ENCODE data around the gene STING1.
"Not testable (repeated sequence)": the region's sequence is repeated elsewhere in the genome, so short reads cannot be mapped to it uniquely, and the experiment has no call there.

STING1 gene

DNA sequence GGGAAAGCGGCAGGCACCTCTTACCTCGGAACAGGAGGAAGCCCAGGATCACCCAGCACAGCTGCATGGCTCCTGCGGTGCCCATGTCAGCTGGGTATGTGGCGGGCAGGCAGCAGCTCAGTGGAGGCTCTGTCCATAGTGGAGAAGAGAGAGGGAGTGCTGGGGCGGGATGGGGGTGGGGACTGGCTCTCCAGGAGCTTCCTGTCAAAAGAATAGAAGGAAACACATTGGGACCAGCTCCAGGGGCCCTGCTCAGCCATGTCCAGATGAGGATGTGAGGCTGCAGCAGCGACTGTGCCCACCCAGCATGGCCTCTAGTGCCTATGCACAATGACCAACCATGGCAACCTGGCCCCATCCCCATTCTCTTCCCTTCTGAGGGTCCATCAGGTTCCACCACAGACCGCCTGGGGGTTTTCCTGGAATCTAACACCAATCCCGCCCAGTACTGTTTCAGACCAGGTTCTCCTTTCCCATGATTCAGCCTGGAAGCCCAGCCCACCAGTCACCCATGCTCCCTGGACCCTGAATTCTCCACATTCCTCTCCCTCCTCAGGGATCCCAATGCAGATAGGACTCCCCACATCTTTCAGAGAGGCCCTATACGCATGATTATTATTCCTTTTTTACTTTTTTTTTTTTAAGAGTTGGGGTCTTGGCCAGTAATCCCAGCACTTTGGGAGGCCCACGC is 19.8 kb downstream of the STING1 start, which contains the start of gene ECSCR:
Gene ECSCR (minus strand): TSS at position 158 of the 691 bp plus-strand sequence. CDS start 73 bp downstream, at position 85.
- peak; percentile 48 for DNase-seq

DNA sequence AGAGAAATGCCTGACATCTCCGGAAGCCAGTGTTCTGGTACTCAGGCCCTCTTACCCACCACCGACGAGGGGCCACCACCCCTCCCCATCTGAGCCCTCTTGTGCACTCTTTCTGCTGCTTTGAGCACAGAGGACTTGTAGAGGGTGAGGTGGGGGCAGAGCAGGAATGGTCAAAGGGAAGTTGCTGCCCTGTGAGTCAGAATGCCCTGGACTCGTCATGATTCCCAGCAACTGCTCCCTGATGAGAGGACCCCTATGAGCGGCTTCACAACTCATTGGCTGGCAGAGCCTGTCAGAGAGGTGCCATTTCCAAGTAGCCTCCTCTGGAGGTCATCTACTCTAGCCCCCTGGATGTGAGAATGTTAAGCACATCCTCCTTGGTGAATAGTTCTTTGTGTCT is 20.9 kb downstream of the STING1 start:
- DNase-seq: peak; percentile 54

DNA sequence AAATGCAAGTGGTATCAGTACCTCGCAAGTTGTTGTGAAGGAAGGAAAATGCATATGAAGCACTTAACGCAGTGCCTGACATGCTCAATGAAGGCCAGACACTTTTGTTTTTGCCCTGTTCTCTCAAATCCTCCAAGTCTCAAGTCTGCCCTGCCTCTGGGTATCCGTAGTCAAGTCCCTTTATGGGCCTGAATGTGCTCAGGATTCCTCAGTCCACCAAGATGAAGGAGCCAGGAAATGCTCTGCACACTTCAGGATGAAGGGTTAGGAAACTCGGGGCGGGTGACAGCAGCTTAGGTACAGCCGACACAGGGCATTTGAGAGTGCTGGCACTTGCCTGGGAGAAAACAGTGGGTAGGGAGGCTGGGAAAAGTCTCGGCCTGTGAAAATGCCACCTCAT is 21.4 kb downstream of the STING1 start:
- no peak for DNase-seq

DNA sequence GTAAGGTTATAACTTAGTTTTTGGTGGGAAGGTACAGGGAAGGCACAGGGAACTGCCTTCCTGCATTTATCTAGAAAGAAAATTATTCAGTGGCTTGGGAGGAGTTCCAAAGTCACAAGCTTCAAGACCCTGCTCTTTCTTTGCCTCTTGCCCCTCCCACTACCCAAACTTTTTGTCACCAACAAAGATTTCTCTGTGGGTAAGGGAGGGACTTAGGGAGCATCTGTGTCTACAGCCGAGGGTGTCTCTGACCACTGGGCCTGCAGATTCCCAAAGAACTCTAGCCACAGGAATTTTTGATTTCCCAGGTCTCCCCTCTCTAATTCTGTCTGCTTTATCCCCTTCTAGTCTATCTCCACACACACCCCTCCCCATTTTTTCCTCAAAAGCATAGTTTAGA is 22.1 kb downstream of the STING1 start:
- DNase-seq: peak; percentile 50

DNA sequence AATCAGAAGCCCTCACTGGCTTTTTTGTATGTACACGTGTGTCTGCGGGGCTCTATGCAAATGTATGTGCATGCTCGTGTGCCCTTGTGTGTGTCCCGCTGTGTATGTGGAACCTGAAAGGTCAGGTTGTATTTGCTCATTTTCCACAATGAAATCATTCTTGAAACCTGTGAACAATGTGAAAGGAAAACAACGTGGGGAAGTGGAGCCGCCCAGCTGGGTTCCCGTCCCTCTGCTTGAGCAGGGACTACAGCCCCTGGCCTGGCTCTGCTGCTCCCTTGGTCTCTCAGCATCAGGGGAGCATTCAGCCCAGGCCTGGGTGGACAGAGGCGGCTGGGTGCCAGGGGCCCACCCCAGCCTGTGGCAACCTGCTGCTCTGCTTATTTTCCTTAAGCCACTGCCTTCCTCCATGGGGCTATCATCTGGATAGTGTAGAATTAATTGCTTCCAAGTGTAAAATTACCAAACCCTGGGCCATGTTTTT is 23.1 kb downstream of the STING1 start:
- DNase-seq: no peak

DNA sequence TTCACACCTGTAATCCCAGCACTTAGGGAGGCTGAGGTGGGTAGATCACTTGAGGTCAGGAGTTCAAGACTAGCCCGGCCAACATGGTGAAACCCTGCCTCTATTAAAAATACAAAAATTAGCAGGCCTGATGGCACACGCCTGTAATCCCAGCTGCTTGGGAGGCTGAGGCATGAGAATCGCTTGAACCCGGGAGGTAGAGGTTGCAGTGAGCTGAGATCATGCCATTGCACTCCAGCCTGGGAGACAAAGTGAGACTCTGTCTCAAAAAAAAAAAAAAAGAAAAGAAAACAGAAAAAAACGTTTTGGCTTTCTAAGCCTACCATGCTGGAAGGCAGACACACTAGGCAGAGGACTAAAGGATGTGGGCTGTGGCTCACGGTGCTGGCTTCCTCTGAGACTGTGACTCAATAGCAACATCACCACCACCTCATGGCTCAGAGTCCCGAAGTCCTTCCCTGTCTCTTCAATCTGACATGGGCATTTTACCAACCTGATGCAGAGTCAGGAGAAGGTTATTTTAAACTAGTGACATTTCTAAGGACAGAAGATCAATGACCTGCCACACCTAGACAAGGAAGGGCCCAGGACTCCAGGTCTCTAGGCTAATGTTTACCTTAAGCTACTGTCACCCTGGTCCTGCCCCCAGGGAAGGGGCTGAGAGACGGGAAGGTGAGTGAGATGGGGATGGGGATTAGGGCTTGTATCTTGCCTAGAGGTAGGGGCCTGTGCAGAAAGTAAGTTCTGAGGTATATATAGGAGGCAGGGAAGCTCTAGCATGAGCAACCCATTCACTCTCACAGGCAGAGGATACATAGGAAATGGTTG is 23.8 kb downstream of the STING1 start:
- peak; percentile 82 for DNase-seq

DNA sequence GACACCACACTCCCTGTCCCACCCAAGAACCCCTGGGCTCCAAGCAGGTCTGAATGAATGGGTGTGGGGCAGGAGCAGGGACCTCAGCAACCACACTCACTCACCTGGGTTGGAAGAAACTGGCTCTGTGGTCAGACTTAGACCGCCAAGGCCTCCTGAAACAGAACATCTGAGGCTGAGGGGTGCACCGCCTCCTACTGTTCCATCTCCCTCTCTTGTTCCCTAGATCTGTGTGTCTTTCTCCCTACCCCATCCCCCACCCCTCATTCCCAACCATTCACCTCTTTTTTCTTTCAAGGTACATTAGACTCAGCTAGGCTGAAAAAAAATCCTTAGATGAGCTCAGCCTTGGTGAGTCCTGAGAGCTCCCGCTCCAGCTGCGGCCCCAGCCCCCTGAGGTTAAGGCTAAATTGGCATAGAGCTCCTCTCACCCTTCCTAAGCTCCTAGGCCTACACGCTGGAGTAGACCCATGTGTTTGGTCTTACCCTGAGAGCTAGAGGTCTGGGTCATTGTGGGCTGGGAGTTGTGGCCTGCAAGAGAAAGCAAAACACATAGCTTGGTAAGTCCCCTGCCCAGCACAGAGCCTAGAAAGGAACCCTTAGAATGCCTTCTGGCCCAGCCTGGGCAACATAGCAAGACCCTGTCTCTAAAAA is 24.8 kb downstream of the STING1 start:
- DNase-seq: no peak

DNA sequence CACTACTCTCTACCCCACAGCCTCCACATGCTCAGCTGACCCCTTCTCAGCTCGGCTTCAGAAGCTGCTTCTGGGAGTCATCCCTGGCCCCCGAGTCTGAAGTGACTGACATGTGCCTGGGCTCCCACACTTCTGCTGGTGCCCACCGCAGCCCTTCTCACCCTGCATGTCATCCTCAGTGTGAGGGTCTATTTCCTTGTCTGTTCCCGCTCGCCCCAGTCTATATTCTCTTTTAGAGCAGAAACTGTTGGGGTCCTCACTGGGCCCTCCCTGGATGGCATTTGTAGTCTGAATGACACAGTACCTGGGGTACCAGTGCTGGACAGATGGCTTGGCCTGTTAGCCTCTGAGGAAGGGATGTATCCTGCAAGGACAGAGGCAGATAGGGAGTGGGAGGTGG is 25.3 kb downstream of the STING1 start:
- DNase-seq: no peak

DNA sequence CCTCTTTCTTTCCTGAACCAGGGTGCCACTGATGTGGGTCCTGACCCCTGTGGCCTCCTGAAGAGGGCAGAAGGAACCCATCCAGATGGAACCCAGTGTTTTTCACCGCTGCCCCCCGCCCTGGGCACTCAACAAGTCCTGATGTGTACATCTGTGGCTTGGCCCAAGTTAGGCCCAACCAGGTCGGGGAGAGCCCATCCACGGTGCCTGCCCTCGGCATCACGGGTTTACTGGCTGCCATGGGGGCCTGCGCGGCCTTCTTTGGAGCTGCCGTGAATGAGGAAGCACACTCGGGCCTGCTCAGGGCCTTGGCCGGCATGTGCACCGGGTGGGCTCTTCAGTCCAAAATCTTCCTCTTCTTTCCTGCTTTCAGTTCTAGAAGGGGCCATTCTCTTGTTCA is 25.8 kb downstream of the STING1 start:
- no peak for DNase-seq

DNA sequence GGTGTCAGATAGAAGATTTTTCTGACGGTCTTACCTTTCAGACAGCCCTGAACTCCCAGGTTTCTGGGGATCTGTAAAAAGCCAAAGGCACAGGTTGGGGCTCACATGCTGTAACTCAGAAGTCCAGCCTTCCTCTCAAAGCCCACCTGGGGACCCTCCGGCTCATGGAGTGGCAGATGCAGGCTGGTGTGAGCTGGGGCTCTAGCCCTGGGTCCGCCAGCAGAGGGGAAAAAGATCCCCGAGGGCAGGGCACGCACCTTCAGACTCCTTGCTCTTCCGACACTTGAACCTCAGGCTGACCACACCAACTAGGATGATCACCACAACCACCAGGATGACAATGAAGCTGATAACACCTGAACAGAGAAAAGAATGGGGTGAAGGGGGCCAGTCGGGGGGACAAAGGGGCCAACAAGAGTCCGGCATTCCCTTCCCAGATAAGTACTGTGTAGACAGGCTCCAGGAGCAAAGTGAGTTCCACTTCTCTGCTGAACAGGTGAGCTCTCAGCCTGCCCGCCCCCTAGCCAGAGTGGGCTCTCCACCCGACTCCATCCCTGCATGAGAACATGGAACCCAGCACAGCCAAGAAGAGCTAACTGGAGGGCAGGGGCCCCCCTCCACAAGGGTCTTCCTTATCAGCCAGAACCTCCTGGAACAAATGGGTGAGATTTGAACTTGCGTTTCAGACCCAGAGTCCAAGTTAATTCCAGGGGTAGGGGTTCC is 27.8 kb downstream of the STING1 start:
- DNase-seq: no peak

DNA sequence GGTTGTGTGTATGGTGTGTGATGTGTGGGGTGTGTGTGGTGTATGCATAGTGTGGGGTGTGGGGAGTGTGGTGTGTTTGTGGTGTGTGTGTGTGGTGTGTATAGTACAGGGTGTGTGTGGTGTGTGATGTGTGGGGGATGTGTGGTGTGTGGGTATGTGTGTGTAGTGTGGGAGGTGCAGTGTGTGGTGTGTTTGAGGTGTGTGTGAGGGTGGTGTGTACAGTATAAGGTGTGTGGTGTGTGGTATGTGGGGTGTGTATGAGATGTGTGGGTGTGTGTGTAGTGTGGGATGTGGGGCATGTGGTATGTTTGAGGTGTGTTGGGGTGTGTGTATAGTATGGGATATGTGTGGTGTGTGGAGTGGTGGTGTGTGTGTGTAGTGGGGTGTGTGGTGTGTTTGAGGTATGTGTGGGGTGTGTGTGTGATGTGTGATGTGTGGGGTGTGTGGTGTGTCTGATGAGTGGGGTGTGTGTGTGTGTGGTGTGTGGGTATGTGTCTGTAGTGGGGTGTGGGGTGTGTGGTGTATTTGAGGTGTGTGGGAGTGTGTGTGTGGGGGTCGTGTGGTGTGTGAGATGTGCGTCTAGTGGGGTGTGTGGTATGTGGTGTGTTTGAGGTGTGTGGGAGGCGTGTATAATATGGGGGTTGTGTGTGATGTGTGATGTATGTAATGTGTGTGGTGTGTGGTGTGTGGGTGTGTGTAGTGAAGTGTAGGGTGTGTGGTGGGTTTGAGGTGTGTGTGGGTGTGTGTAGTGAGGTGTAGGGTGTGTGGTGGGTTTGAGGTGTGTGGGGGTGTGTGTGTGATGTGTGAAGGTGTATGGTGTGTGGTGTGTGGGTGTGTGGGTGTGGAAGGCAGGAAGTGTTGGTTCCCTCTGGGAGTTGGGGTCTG is 28.6 kb downstream of the STING1 start:
- DNase-seq: no peak

DNA sequence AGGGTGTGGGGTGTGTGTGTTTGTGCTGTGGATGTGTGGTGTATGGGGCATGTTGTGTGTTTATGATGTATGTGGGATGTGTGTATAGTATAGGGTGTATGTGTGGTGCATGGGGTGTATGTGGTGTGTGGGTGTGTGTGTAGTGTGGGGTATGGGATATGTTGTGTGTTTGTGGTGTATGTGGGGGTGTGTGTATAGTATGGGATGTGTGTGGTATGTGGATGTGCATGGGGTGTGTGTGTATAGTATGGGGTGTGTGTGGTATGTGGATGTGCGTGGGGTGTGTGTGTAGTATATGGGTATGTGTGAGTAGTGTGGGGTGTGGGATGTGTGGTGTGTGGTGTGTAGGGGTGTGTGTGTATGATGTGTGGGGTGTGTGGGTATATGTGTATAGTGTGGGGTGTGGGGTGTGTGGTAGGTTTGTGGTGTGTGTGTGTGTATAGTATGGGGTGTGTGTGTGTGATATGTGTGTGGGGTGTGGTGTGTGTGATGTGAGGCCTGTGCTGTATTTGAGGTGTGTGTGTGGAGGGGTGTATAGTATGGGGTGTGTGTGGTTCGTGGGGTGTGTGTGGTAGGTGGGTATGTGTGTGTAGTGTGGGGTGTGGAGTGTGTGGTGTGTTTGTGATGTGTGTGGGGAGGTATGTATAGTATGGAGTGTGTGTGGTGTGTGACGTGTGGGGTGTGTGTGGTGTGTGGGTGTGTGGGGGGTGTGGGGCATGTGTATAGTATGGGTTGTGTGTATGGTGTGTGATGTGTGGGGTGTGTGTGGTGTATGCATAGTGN is 30.5 kb downstream of the STING1 start:
- DNase-seq: no peak

DNA sequence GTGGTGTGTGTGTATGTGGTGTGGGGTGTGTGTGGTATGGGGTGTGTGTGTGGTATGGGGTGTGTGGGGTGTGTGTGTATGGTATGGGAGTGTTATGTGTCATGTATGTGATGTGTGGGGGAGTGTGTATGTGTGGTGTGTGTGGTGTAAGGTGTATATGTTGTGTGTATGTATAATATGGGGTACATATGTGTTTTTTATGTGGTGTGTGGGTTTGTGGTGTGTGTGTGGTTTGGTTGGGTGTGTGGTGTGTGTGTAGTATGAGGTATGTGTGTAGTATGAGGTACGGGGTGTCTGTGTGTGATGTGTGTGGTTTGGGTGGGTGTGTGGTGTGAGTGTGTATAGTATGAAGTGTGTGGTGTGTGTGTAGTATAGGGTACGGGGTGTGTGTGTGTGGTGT is 31.4 kb downstream of the STING1 start:
- DNase-seq: no peak

DNA sequence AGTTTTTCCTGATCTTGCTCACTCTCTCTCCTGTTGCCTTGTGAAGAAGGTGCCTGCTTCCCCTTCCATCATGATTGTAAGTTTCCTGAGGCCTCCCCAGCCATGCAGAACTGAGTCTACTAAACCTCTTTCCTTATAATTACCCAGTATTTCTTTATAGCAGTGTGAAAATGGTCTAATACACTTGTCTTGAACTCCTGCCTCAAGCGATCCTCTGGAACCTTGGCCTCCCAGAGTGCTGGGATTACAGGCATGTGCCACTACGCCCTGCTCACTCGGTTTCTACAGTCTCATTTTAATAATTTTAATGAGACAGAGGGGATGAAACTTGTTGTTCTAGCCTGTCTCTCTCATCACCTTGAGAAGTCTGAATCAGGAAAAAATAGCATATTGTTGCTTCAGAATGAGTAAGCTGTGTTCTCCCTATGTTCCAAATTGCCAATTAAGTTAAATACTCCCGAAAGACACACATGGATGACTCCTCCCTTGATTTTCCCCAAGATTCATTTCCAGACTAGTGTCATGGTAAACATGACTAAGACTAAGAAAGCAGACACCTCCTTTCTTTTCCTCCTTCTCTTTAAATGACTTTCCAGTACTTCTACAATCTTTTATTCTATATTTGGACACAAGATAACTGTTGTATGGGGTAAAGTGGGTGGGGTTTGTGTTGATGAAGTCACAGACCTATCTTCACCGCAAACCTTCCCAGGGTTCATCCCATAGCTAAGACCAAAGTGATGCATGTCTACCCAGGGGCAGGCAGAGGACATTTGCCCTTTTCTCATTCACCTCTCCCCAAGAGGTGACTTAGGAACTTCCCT is 35.4 kb downstream of the STING1 start:
- DNase-seq: peak; percentile 46

DNA sequence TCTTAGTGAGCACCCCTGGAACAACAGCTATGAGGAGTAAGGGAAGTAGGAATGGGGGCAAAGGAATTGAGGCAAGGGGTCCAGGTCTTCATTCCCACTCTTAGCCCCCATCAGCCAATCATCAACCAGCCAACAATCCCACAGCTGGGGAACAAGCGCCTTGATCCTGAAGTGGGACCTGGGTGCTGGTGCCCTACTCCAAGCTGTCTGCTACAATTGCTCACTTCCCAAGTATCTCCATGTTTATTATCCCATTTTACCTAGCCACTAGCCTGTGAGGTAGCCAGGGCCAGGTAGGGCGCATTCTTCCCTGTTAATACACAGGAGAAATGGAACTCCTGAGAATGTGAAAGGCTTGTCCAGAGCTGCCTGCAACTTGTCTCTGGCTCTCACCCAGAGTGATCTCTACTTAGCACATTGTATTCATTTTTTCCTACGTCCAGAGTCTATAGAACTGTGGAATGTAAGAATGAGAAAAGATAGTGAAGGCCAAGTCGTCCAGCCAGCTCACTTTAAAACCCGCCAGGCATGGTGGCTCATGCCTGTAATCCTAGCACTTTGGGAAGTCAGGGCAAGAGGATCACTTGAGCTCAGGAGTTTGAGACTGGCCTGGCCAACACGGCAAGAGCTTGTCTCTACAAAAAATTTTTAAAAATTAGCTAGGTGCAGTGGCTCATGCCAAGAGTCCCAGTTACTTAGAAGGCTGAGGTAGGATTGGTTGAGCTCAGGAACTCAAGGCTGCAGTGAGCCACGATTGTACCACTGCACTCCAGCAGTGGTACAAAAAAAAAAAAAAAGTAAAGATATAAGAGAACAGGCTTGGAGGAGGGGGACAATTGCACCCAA is 37.0 kb downstream of the STING1 start:
- peak; percentile 84 for DNase-seq

DNA sequence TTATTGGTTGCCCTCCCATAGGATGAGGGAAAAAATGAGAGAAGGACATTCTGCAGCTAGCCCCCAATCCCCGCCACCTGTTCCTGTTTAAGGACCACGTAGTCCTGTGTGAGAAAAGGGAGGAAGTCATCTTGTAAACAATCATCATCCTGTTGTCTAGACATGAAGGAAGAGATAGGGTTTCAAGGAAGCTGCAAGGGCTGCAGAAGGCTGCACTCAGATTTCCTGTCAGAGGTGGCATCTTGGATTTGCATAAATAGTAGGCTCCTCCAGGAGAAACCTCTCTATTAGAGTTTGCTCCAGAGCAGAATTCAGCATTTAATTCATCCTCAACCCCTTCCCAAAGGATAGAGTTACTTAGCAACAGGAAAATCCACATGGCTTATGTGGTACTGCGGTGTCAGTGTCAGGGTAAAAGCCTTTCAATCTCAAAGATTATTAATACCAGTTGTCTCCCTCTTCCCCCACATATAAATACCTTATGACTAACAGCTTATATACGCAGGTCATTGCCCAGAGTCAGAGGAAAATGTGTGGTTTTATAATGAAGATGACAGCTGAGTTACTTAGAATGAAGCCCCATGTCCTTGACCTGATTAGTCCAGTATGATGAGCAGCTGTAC is 38.6 kb downstream of the STING1 start:
- DNase-seq: peak; percentile 90

DNA sequence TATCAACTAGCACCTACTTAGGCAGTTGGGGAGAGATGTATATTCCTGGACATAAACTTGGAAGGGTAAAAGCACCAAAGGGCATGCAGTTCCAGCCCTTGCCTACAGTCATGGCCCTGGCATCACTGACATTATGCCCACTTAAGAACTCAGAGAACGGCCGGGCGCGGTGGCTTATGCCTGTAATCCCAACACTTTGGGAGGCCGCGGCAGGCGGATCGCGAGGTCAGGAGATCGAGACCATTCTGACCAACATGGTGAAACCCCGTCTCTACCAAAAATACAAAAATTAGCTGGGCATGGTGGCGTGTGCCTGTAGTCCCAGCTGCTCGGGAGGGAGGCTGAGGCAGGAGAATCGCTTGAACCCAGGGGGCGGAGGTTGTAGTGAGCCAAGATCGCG is 42.1 kb downstream of the STING1 start:
- not testable (repeated sequence) for DNase-seq
